Cardiac fibroblast (primary cell): Measurements from ENCODE around the gene TGFB1I1.

Experiments
- DNase-seq, 2 donors: peaks; one replicate each; pipeline versions ENCODE4 v3.0.0 to v3.0.0-alpha.2; 2010; ENCODE audit warnings: low read depth in 2 of 2
- H3K4me3 ChIP-seq, 2 donors: replicated peaks in 1 of 2; 1 replicate in 1 of 2; 2 replicates in 1 of 2; pipeline ENCODE4 v1.5.1; 2011; ENCODE audit warnings: low read depth in 2 of 2, low read length in 2 of 2, mild to moderate bottlenecking in 2 of 2, moderate library complexity in 1 of 2
- TF ChIP-seq, protein P1 (sequence below): IDR thresholded peaks from one replicate; pipeline ENCODE4 v1.5.1; 2011; ENCODE audit warnings: low read depth, mild to moderate bottlenecking, low read length, inconsistent platforms

Gene TGFB1I1

DNA sequence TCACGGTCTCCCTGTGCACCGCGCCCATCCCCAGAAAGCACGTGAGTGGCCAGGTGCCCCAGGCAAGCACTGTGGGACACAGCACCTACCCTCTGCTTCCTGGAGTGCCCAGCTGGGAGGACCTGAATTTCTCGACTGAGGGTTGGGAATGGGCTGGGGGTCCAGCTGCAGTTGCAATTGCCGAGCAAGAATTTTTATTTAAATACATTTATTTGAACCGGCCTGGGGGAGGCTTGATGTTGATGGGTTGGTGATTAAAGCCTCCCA, 17.3 kb downstream of the TGFB1I1 start:
- H3K4me3 ChIP-seq, result no peak overlapping the region
- no peak for DNase-seq
- TF ChIP-seq, protein P1, sequence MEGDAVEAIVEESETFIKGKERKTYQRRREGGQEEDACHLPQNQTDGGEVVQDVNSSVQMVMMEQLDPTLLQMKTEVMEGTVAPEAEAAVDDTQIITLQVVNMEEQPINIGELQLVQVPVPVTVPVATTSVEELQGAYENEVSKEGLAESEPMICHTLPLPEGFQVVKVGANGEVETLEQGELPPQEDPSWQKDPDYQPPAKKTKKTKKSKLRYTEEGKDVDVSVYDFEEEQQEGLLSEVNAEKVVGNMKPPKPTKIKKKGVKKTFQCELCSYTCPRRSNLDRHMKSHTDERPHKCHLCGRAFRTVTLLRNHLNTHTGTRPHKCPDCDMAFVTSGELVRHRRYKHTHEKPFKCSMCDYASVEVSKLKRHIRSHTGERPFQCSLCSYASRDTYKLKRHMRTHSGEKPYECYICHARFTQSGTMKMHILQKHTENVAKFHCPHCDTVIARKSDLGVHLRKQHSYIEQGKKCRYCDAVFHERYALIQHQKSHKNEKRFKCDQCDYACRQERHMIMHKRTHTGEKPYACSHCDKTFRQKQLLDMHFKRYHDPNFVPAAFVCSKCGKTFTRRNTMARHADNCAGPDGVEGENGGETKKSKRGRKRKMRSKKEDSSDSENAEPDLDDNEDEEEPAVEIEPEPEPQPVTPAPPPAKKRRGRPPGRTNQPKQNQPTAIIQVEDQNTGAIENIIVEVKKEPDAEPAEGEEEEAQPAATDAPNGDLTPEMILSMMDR, result no peak

DNA sequence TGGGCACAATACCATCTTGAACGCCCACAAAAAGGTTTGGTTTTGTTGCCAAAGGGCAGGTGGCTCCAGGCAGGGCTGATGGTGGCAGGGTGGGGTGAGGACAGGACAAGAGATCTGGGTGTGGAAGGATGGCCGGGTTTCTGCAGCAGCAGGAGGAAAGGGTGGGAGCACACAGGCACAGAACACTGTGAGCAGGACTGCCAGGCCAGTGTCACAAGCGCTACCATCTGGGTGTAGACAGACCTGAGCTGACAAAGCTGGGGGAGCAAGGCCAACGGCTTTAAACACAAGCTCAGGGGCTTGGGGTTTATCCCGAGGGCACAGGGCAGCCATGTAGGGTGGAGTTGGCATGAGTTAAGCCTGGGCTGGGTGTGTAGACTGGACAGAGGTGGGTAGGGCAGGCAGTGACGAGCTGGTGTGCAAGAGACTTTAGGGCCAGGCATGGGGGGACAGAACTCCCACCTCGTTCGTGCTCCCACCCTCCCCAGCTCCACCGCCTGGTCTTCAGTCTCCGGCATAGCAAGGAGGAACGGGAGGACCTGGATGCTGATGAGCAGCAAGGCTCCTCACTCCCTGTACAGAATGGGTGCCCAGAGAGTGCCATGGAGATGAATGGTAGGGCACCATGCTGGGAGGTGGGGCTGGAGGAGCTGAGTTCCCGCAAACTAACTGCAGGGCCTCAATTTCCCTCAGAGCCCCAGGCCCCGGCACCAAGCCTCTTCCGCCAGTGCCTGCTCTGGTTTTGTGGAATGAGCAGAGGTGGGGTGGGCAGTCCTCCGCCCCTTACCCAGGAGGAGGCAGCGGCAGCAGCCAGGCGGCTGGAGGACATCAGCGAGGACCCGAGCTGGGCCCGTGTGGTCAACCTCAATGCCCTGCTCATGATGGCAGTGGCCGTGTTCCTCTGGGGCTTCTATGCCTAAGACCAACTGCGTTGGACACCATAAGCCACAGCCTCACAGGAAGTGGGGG, 17.9 kb downstream of the TGFB1I1 start:
- DNase-seq, result no peak
- TF ChIP-seq, protein P1, result no peak
- no peak overlapping the region for H3K4me3 ChIP-seq

DNA sequence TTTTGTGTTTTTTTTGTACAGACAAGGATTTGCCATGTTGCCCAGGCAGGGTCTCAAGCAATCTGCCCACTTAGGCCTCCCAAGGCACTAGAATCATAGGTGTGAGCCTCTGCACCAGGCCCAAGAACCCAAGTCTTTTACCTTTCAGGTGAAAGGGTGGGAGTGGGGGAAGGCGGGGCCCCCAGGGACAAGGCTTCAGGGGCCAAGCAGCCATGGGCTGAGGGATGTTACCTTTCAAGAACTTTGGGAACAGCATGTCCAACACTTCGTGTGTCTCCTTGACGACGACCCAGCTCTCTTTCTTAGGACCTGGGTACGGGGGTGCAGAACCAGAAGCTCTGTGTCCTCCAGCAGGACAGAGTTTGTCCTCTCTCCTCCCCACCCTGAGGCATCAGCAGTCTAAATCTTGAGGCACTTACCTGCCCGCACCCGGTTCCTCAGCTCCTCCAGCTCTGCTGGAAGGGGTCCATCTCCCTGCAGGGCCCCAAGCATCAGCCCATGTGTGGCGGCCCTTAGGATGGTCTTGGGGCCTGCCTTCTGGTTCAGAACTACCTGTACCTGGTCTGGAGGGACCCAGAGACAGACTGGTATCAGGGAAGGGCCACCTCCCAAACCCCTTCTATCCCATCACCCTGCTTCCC, 19.9 kb downstream of the TGFB1I1 start:
- DNase-seq, result no peak
- TF ChIP-seq, protein P1, result no peak
- no peak overlapping the region for H3K4me3 ChIP-seq

DNA sequence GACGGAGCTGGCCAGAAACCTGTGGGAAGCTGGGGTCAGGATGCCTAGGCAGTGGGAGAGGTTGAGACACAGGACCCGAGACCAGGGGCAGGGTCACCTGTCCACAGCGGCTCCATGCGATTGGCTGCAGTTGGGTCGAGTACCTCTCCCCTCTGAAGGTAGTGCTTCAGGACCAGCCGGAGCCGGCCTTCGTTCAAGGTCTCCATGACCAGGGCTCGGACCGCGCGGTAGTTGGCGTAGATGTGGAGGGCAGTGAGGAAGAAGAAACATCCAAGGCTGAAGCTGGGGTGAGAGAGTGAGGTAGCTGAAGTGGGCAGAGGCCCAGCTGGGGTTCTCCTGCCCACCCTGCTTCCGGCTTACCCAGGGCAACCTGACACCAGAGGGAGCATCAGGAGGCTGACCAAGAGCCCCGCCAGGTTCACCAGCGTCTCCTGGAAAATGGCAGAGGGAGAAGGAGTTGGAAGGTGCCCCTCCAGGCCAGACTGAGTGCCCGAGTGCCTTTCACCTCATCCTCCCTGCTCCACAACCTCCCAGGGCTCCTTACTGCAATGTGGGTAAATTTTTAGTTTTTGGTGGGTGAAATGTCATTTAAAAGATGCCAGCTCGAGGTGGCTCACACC, 21.7 kb downstream of the TGFB1I1 start:
- TF ChIP-seq, protein P1, result no peak
- no peak overlapping the region for H3K4me3 ChIP-seq
- no peak for DNase-seq

DNA sequence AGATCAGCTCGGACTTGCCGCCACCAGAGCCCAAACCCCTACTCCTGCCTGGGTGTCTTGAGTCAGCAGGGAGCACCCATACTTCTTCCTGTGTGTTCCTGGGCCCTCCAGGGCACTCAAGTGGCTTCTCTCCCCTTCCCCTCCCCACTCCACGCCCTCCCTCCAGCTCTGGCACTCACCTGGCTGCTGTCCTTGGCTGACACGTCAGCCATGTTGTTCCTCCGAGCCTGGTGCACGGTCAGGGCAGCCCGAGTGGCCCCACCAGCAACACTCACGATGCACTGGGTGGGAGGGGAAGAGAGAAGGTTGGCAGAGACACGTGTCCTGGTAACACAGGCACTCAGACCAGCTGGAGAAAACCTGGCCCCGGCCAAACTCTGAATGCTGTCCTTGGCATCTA, 24.7 kb downstream of the TGFB1I1 start:
- H3K4me3 ChIP-seq, result no peak overlapping the region
- TF ChIP-seq, protein P1, result no peak
- no peak for DNase-seq

DNA sequence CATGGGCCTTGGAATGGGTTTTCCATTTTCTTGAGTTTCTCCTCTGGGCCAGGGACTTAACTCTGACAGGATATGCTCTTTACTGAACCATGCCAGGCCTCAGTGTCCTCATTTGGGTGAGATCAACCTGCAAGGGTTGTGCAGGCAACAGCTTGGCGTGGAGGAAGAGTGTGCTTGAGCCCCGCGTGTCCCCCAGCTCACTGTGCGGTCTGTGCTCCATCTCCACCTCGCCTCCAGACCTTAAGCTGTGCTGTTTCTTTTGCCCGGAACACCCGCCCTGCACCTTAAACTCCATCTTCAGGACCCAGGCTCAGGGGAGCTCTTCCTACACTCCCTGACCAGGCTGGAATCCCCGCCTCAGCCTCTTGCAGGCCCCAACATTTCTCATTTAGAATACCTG, 26.5 kb downstream of the TGFB1I1 start:
- TF ChIP-seq, protein P1, result no peak
- no peak overlapping the region for H3K4me3 ChIP-seq
- no peak for DNase-seq
